ENCODE measurements around the gene FNDC5.

The FNDC5 gene

GRCh38 chr1:32897082-32898049, 26.7 kb upstream of the FNDC5 start:
- DNase-seq (ENCODE audit: low read depth), result no peak

GRCh38 chr1:32896451-32896850, 25.7 kb upstream of the FNDC5 start:
- DNase-seq (ENCODE audit: low read depth), result no peak

- no peak for DNase-seq (ENCODE audit: low read depth)
Measured at GRCh38 chr1:32895325-32896215, 24.9 kb upstream of the FNDC5 start.

GRCh38 chr1:32894681-32895080, 24.0 kb upstream of the FNDC5 start:
- no peak for DNase-seq (ENCODE audit: low read depth)

GRCh38 chr1:32894019-32894600, 23.4 kb upstream of the FNDC5 start:
- no peak for DNase-seq (ENCODE audit: low read depth)

GRCh38 chr1:32893198-32894018, 22.7 kb upstream of the FNDC5 start:
- no peak for DNase-seq (ENCODE audit: low read depth)

GRCh38 chr1:32892368-32893197, 21.9 kb upstream of the FNDC5 start:
- DNase-seq (ENCODE audit: low read depth), result no peak

GRCh38 chr1:32891630-32892029, 20.9 kb upstream of the FNDC5 start:
- no peak for DNase-seq (ENCODE audit: low read depth)

GRCh38 chr1:32891241-32891570, 20.5 kb upstream of the FNDC5 start:
- DNase-seq (ENCODE audit: low read depth), result no peak

- no peak for DNase-seq (ENCODE audit: low read depth)
Measured at GRCh38 chr1:32890516-32891240, 20.0 kb upstream of the FNDC5 start.

- no peak for DNase-seq (ENCODE audit: low read depth)
Measured at GRCh38 chr1:32889731-32890278, 19.1 kb upstream of the FNDC5 start.

GRCh38 chr1:32888677-32889420, 18.1 kb upstream of the FNDC5 start:
- DNase-seq (ENCODE audit: low read depth), result no peak

GRCh38 chr1:32888134-32888533, 17.4 kb upstream of the FNDC5 start:
- no peak for DNase-seq (ENCODE audit: low read depth)

- no peak for DNase-seq (ENCODE audit: low read depth)
Measured at GRCh38 chr1:32887623-32888022, 16.9 kb upstream of the FNDC5 start.

- no peak for DNase-seq (ENCODE audit: low read depth)
Measured at GRCh38 chr1:32886828-32887414, 16.2 kb upstream of the FNDC5 start.

- DNase-seq (ENCODE audit: low read depth), result no peak
Measured at GRCh38 chr1:32886004-32886827, 15.5 kb upstream of the FNDC5 start, which contains the start of gene HPCA. TSS of gene HPCA (plus strand) at chr1:32886491. CDS start at chr1:32888899, 2,408 bp downstream.

GRCh38 chr1:32885676-32886003, 14.9 kb upstream of the FNDC5 start:
- DNase-seq (ENCODE audit: low read depth), result no peak

GRCh38 chr1:32884726-32885125, 14.0 kb upstream of the FNDC5 start:
- DNase-seq (ENCODE audit: low read depth), result no peak
